IMR-90 (cell line): ENCODE measurements around the gene FAM177B. TPM values are rescaled to one million over a fixed set of nuclear protein-coding genes. Genes with fewer than 3 reads are reported as not detected.

Experiments
- ATAC-seq: fragments of 200-7000 bp; cut with Tn5 transposase; 2 replicates; pipeline ENCODE4 v1.9.1; 2020; ENCODE audit warnings: low read depth, mild to moderate bottlenecking, moderate library complexity
- BruUV-seq: library from RNA; stranded (reverse); fragments of 400-500 nt; replicated peaks from 2 replicates; lab custom pipeline; 2021; lab: Mats Ljungman, UMichigan
- CTCF ChIA-PET: fragments of 300-600 bp; formaldehyde crosslinking; extraction: SDS; loops from one replicate; lab custom pipeline; 2021; ENCODE audit warnings: antibody characterized with exemption; lab: Yijun Ruan, JAX
- POLR2A ChIA-PET: fragments of 300-600 bp; sonication (Branson Sonifier 250); formaldehyde crosslinking; loops from one replicate; lab custom pipeline; 2022; ENCODE audit warnings: antibody characterized with exemption; ENCODE audit not compliant: unreplicated experiment; lab: Charles Lee
- DNase-seq: peaks from one replicate; pipeline ENCODE4 v3.0.0; 2013
- H2AFZ ChIP-seq: replicated peaks from 2 replicates; pipeline ENCODE3; 2013; ENCODE audit warnings: low read length, mild to moderate bottlenecking; ENCODE audit not compliant: poor library complexity
- H2AK5ac ChIP-seq: 2 replicates; pipeline ENCODE4 v1.6.1; 2013; ENCODE audit warnings: low read depth, low read length, inconsistent platforms
- H2AK9ac ChIP-seq: replicated peaks from 2 replicates; pipeline ENCODE3; 2013; ENCODE audit warnings: mild to moderate bottlenecking, low read depth, low read length, moderate library complexity; ENCODE audit not compliant: poor library complexity
- H2BK120ac ChIP-seq: 2 replicates; pipeline ENCODE4 v1.6.1; 2013; ENCODE audit warnings: low read depth, low read length, inconsistent platforms
- H2BK15ac ChIP-seq: 3 replicates; pipeline ENCODE4 v1.6.1; 2013; ENCODE audit warnings: low read depth, low read length, inconsistent platforms
- H2BK20ac ChIP-seq: 2 replicates; pipeline ENCODE4 v1.6.1; 2013; ENCODE audit warnings: low read depth, mild to moderate bottlenecking, inconsistent platforms, low read length, moderate library complexity
- H2BK5ac ChIP-seq: 2 replicates; pipeline ENCODE4 v1.6.1; 2013; ENCODE audit warnings: mild to moderate bottlenecking, low read depth, low read length, inconsistent platforms; ENCODE audit not compliant: poor library complexity, severe bottlenecking
- H3K14ac ChIP-seq: replicated peaks from 2 replicates; pipeline ENCODE4 v1.6.1; 2013; ENCODE audit warnings: low read depth, low read length, inconsistent platforms
- H3K18ac ChIP-seq: 2 replicates; pipeline ENCODE4 v1.6.1; 2013; ENCODE audit warnings: low read depth, low read length, control low read depth
- H3K23ac ChIP-seq: 2 replicates; pipeline ENCODE4 v1.6.1; 2013; ENCODE audit warnings: low read depth, low read length, inconsistent platforms
- H3K27ac ChIP-seq: 2 replicates; pipeline ENCODE4 v1.5.1; 2013; ENCODE audit warnings: mild to moderate bottlenecking, control low read depth, low read length; ENCODE audit not compliant: insufficient read depth
- H3K27me3 ChIP-seq: 2 replicates; pipeline ENCODE4 v1.6.1; 2013; ENCODE audit warnings: low read length; ENCODE audit not compliant: control insufficient read depth, insufficient read depth
- H3K36me3 ChIP-seq: 2 replicates; pipeline ENCODE4 v1.6.1; 2013; ENCODE audit warnings: low read length, mixed read lengths; ENCODE audit not compliant: control insufficient read depth, insufficient read depth
- H3K4ac ChIP-seq: 2 replicates; pipeline ENCODE4 v1.6.1; 2013; ENCODE audit warnings: low read depth, low read length, inconsistent platforms
- H3K4me1 ChIP-seq: 2 replicates; pipeline ENCODE4 v1.6.1; 2013; ENCODE audit warnings: low read length, mixed read lengths; ENCODE audit not compliant: control insufficient read depth, insufficient read depth
- H3K4me2 ChIP-seq: 2 replicates; pipeline ENCODE4 v1.6.1; 2013; ENCODE audit warnings: low read depth, mild to moderate bottlenecking, control low read depth, low read length, moderate library complexity
- H3K4me3 ChIP-seq: 2 replicates; pipeline ENCODE4 v1.5.1; 2013; ENCODE audit warnings: low read depth, mild to moderate bottlenecking, control low read depth, low read length, moderate library complexity; ENCODE audit not compliant: insufficient read depth
- H3K56ac ChIP-seq: 2 replicates; pipeline ENCODE4 v1.6.1; 2013; ENCODE audit warnings: low read length, inconsistent platforms; ENCODE audit not compliant: insufficient read depth; ENCODE audit errors: extremely low read depth
- H3K79me1 ChIP-seq, 2 experiments: 2 replicates each; pipeline ENCODE4 v1.6.1; 2013; ENCODE audit warnings: low read length in 2 of 2, inconsistent platforms in 1 of 2, low read depth in 1 of 2
- H3K9ac ChIP-seq: 2 replicates; pipeline ENCODE4 v1.6.1; 2013; ENCODE audit warnings: low read depth, low read length, control low read depth
- H3K9me1 ChIP-seq: 2 replicates; pipeline ENCODE4 v1.6.1; 2013; ENCODE audit warnings: low read length, inconsistent platforms; ENCODE audit not compliant: insufficient read depth
- H3K9me3 ChIP-seq: 2 replicates; pipeline ENCODE4 v1.6.1; 2013; ENCODE audit warnings: low read length; ENCODE audit not compliant: control insufficient read depth, insufficient read depth
- H4K20me1 ChIP-seq: 2 replicates; pipeline ENCODE4 v1.6.1; 2013; ENCODE audit warnings: low read length, inconsistent platforms; ENCODE audit not compliant: insufficient read depth
- H4K5ac ChIP-seq: 2 replicates; pipeline ENCODE4 v1.6.1; 2013; ENCODE audit warnings: mild to moderate bottlenecking, low read depth, low read length, control low read depth
- H4K8ac ChIP-seq, 2 experiments: 2 replicates each; pipeline ENCODE4 v1.6.1; 2013; ENCODE audit warnings: low read depth in 2 of 2, low read length in 2 of 2, control low read depth in 1 of 2, inconsistent platforms in 1 of 2
- H4K91ac ChIP-seq: 2 replicates; pipeline ENCODE4 v1.6.1; 2013; ENCODE audit warnings: low read depth, low read length, inconsistent platforms; ENCODE audit not compliant: insufficient read depth
- BHLHE40 ChIP-seq: fragments of 150-350 bp; IDR thresholded peaks from 2 replicates; pipeline ENCODE4 v1.6.1; 2016; ENCODE audit warnings: mild to moderate bottlenecking, low read depth, low read length
- CHD1 ChIP-seq: IDR thresholded peaks from 2 replicates; pipeline ENCODE4 v1.6.1; 2012; ENCODE audit warnings: low read depth, low read length, improper control_type of control experiment
- ELK1 ChIP-seq: fragments of 150-350 bp; IDR thresholded peaks from 2 replicates; pipeline ENCODE4 v1.6.1; 2016; ENCODE audit warnings: low read depth, mild to moderate bottlenecking, low read length, moderate library complexity, borderline replicate concordance
- MAZ ChIP-seq: IDR thresholded peaks from 2 replicates; pipeline ENCODE4 v1.6.1; 2012; ENCODE audit warnings: low read depth, mild to moderate bottlenecking, low read length, improper control_type of control experiment, moderate library complexity, borderline replicate concordance
- RFX5 ChIP-seq: IDR thresholded peaks from 2 replicates; pipeline ENCODE4 v1.8.0; 2012; ENCODE audit warnings: low read depth, mild to moderate bottlenecking, low read length, moderate library complexity
- SMC3 ChIP-seq: fragments of 150-350 bp; IDR thresholded peaks from 2 replicates; pipeline ENCODE4 v1.6.1; 2016; ENCODE audit warnings: low read depth, mild to moderate bottlenecking, antibody characterized with exemption, low read length, moderate library complexity
- WGBS, 2 experiments: methylation state at CpG; one replicate each; pipeline versions ENCODE4 v1.1.5 to v1.1.7; 2013; ENCODE audit warnings: missing lambda C conversion rate in 2 of 2; ENCODE audit not compliant: insufficient read length in 1 of 2; ENCODE audit errors: extremely low coverage in 2 of 2; 5-methylcytosine and 5-hydroxymethylcytosine counted together
- dilution Hi-C: fragments of 300-500 bp; cut with HindIII; formaldehyde crosslinking; loops from one replicate; pipeline ENCODE4 v1.14.3; 2018; ENCODE audit warnings: low sequenced_read_pairs; ENCODE audit not compliant: unreplicated experiment
- in situ Hi-C: fragments of 300-500 bp; cut with MboI; formaldehyde crosslinking; loops from 3 replicates; pipeline ENCODE4 v1.14.3; 2019; ENCODE audit warnings: low sequenced_read_pairs, inconsistent platforms, mixed read lengths
- intact Hi-C: fragments of 100-400 bp; cut with micrococcal nuclease; formaldehyde crosslinking; loops from 2 replicates; pipeline ENCODE4 v1.10.0; 2022
- polyA plus RNA-seq, 3 experiments: library from polyadenylated mRNA; depleted of rRNA; stranded (reverse); fragments of >200 nt; gene quantifications; 2 replicates each; pipeline ENCODE4 v1.2.3, GENCODE V29; 2012; ENCODE audit warnings: low replicate concordance in 1 of 3
- total RNA-seq: library from RNA; depleted of rRNA; stranded (reverse); fragments of >200 nt; gene quantifications from 2 replicates; pipeline ENCODE4 v1.2.3, GENCODE V29; 2012

The FAM177B gene
- total and polyA plus RNA-seq, 2 of the 4 experiments (the other 2 are of a cell fraction): not detected

DNA sequence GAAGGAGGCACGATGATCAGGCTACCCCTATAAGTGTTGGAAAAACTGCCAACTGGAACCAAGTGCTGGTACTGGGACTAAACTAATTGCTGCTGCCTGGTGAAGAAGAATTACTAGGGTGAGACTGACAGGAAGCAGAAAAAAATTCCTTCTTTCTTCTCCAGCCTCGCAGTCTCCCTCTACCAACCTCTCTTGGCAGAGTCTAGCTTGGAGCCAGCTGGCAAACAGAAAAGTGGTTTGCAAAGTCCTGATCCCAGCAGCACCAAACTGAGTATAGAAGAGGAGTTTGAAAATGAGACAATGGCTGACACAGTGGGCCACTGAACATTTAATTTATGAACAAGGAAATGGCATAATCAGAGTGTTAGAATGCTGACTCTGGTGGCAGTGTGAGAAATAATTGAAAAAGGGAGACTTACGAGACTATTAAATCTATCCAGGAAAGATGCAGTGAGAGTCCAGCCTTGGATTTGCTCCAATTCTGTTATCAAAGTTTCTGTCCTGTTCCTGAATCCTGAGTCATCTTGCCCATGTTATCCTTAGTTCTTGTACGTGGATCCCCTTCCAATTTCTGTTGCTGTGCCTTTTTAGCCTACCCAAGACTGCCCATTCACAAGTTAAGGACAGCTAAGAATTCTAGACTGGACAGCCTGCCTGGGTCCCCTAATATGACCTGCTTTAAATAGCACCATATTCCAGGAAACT is 54.2 kb downstream of the FAM177B start:
- Histone ChIP-seq H2BK15ac (no peak overlapping the region), H3K9me3 (no peaks in the 10 kb centered on the region), H3K56ac (no peak overlapping the region), H3K4ac (no peak overlapping the region), H3K9ac (no peak overlapping the region), H2AK5ac (no peak overlapping the region), H3K4me2 (no peak overlapping the region), H4K91ac (no peak overlapping the region), H3K9me1 (no peaks in the 10 kb centered on the region; the same call in 1 of the 2 replicates), H3K79me1 (no peaks in the 10 kb centered on the region), H4K8ac (no peak overlapping the region), H3K4me1 (no peaks in the 10 kb centered on the region), H4K5ac (no peak overlapping the region), H3K4me3 (no peak overlapping the region), H3K27me3 (peaks cover 15% of the 10 kb centered on the region), H3K14ac (no peak overlapping the region), H4K20me1 (no peaks in the 10 kb centered on the region), H2AFZ (no peak overlapping the region), H3K23ac (no peak overlapping the region), H3K18ac (no peak overlapping the region), H3K27ac (no peak overlapping the region), H2AK9ac (no peak overlapping the region), H3K36me3 (no peaks in the 10 kb centered on the region), H2BK120ac (no peak overlapping the region), H2BK5ac (no peak overlapping the region), H2BK20ac (no peak overlapping the region)
- in situ Hi-C loops (loop anchor here (5.0 to 10.0 kb wide), 2 partner anchors 296 to 904 kb away; no protein-coding TSS in a partner anchor), dilution Hi-C loops (loop anchor here (25.0 kb wide), 1 partner anchor 296 kb away; no protein-coding TSS in a partner anchor), intact Hi-C loops (no loop called here)
- ATAC-seq: no peak
- DNase-seq: peak; percentile 55
- no TSS peak for BruUV-seq
- 0% methylated on average over 1 of the region's 4 CpGs; no CpG with 5 or more reads in 1 of the 2 experiments for WGBS, 2 experiments
- ChIA-PET POLR2A (no interaction called here), CTCF (no interaction called here)
- TF ChIP-seq ELK1 (no peak), BHLHE40 (no peak), RFX5 (no peak), SMC3 (no peak), MAZ (no peak), CHD1 (no peak)
